ENCODE results near the gene FAM50B. TPM values are rescaled to one million over a fixed set of nuclear protein-coding genes. Genes with fewer than 3 reads are reported as not detected.

FAM50B gene
- polyA plus RNA-seq, 1 donor from 2014 or later = 14.0 TPM

DNA sequence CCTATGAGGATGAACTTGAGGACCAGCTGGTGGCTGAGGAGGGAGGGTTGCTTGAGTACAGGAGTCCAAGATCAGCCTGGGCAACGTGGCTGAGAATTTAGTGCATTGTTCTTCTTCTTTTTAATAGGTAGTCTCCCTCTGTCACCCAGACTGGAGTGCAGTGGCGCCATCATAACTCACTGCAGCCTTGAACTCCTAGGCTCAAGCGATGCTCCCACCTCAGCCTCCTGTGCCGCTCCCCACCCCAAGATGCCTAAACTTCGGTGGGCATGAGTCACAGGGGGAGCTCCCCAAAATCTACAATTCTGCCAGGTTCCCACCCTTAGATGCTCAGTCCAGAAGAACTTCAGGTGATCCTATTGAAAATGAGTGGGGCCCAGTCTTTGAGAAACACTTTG lies 21.4 kb downstream of the FAM50B start:
- Mint-ChIP-seq H3K36me3 (no peaks in the 10 kb centered on the region), H3K27me3 (peaks cover 13% of the 10 kb centered on the region), H3K27ac (no peak overlapping the region)

DNA sequence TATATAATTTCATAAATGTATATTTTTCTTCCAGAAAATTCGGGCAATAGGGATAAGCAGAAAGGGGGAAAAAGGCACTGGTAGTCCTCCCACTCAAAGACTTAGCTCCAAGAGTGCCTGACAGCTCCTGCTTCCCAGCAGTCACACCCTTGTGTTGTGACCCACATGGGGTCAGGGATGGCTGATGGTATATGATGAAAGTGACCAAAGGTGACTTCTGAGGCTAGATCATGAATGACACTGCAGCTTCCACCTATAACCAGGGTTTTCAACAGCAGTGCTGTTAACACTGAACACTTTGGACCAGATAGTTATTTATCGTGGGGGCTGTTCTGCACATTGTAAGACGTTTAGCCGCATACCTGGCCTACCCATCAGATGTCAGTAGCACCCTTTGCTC lies 22.3 kb downstream of the FAM50B start:
- Mint-ChIP-seq H3K27ac (no peak overlapping the region), H3K9me3 (no peaks in the 10 kb centered on the region)

More for the DNA sequence above, 21.4 kb downstream of the FAM50B start:
- peaks cover 0 to 2% (median 1%) of the 10 kb centered on the region in 3 donors for H3K4me1 Mint-ChIP-seq
- no peak overlapping the region for H3K4me3 Mint-ChIP-seq
- no peaks in the 10 kb centered on the region for H3K9me3 Mint-ChIP-seq

DNA sequence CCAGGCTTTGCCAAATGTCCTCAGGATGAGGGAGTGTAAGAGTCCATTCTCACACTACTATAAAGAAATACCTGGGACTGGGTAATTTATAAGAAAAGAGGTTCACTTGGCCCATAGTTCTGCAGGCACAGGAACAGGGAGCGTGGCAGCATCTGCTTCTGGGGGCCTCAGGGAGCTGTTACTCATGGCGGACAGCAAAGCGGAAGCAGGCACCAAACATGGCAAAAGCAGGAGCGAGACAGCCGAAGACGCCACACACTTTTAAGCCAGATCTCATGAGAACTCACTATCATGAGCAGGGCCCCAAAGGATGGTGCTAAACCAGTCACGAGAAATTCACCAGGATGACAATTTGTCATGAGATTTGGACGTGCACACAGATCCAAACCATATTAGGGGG lies 22.8 kb downstream of the FAM50B start:
- Mint-ChIP-seq H3K9me3 (no peaks in the 10 kb centered on the region), H3K27ac (no peak overlapping the region), H3K4me1 (peaks cover 0 to 2% (median 1%) of the 10 kb centered on the region in 3 donors), H3K27me3 (peaks cover 13% of the 10 kb centered on the region), H3K36me3 (no peaks in the 10 kb centered on the region), H3K4me3 (no peak overlapping the region)

More for the DNA sequence above, 22.3 kb downstream of the FAM50B start:
- Mint-ChIP-seq H3K36me3 (no peaks in the 10 kb centered on the region), H3K4me1 (peaks cover 0 to 2% (median 1%) of the 10 kb centered on the region in 3 donors), H3K27me3 (peaks cover 13% of the 10 kb centered on the region), H3K4me3 (no peak overlapping the region)

- Mint-ChIP-seq H3K27ac (no peak overlapping the region), H3K4me1 (peaks cover 0 to 2% (median 1%) of the 10 kb centered on the region in 3 donors), H3K27me3 (peaks cover 13% of the 10 kb centered on the region), H3K9me3 (no peaks in the 10 kb centered on the region), H3K4me3 (no peak overlapping the region), H3K36me3 (no peaks in the 10 kb centered on the region)
Observed at GRCh38 chr6:3872370-3872854, 23.2 kb downstream of the FAM50B start.

DNA sequence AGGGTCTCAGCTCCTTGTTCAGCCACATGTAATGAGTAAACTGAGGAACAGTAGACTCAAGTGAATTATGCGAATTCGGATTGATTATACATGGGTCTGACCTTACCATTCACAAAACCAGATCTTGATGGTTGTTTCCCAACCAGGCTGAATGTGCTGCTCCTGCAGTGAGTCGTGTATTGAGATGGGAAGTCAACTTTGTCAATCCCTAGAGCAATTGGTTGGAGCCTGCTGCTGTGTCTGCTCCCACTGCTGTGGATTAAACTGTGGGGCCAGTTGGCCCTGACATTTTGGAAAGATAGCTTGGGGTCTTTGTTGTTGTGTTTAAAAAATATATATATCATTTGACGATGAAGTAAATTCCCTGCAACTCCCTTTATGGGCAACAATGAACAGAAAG lies 23.9 kb downstream of the FAM50B start:
- Mint-ChIP-seq H3K36me3 (no peaks in the 10 kb centered on the region), H3K27ac (no peak overlapping the region), H3K4me1 (peaks cover 0 to 1% (median 0%) of the 10 kb centered on the region in 3 donors), H3K27me3 (peaks cover 11% of the 10 kb centered on the region), H3K9me3 (no peaks in the 10 kb centered on the region), H3K4me3 (no peak overlapping the region)

DNA sequence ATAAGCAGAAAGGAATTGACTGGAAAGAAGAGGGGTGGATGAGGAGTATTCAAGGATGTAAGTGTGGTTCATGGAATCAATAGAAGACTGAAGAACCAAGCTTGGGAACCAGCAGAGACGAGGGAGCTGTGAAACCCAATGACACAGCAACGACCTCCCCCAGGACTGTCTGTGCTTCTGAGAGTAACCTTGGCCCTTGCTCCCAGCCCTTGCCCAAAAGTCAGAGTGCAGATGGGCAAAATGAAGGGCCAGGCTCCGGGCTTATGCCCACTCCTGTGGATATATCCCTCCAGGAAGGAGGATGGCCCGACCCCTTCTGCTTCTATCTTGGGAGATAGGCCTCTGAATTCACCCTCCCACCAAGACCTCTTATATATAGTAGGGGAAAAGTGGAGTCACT lies 24.9 kb downstream of the FAM50B start:
- H3K9me3 Mint-ChIP-seq = no peaks in the 10 kb centered on the region
- H3K36me3 Mint-ChIP-seq = no peaks in the 10 kb centered on the region
- peaks cover 9% of the 10 kb centered on the region for H3K27me3 Mint-ChIP-seq
- peaks cover 0 to 1% (median 0%) of the 10 kb centered on the region in 3 donors for H3K4me1 Mint-ChIP-seq
- H3K4me3 Mint-ChIP-seq = no peak overlapping the region
- no peak overlapping the region for H3K27ac Mint-ChIP-seq

GRCh38 chr6:3875486-3875885 lies 26.3 kb downstream of the FAM50B start:
- H3K4me1 Mint-ChIP-seq = no peaks in the 10 kb centered on the region
- H3K4me3 Mint-ChIP-seq = no peak overlapping the region
- H3K36me3 Mint-ChIP-seq = no peaks in the 10 kb centered on the region
- peaks cover 5% of the 10 kb centered on the region for H3K27me3 Mint-ChIP-seq
- H3K9me3 Mint-ChIP-seq = no peaks in the 10 kb centered on the region
- no peak overlapping the region for H3K27ac Mint-ChIP-seq

- Mint-ChIP-seq H3K4me3 (no peak overlapping the region), H3K9me3 (no peaks in the 10 kb centered on the region), H3K27me3 (peaks cover 2% of the 10 kb centered on the region), H3K27ac (no peak overlapping the region), H3K36me3 (no peaks in the 10 kb centered on the region), H3K4me1 (no peaks in the 10 kb centered on the region)
Observed at GRCh38 chr6:3876101-3876500, 26.9 kb downstream of the FAM50B start.

DNA sequence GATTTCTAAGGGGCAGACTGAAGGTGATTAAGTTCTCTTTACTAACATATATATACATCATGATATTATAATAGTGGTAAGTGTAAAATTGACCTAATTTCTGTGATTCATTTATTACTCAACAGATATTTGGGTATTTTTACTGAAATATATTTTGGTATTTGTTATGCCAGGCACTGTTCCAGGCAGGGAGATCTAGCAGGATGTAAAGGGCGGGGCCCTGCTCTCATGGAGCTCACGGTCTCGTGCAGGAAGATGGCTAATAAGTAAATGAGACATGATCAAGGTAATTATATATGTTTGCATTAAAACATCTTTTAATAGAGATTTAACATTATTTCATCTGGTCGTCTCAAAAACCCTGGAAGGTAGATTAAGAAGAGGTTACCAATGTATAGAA lies 27.7 kb downstream of the FAM50B start:
- Mint-ChIP-seq H3K36me3 (no peaks in the 10 kb centered on the region), H3K4me3 (no peak overlapping the region), H3K4me1 (no peaks in the 10 kb centered on the region), H3K9me3 (no peaks in the 10 kb centered on the region), H3K27me3 (peaks cover 2% of the 10 kb centered on the region), H3K27ac (no peak overlapping the region)

DNA sequence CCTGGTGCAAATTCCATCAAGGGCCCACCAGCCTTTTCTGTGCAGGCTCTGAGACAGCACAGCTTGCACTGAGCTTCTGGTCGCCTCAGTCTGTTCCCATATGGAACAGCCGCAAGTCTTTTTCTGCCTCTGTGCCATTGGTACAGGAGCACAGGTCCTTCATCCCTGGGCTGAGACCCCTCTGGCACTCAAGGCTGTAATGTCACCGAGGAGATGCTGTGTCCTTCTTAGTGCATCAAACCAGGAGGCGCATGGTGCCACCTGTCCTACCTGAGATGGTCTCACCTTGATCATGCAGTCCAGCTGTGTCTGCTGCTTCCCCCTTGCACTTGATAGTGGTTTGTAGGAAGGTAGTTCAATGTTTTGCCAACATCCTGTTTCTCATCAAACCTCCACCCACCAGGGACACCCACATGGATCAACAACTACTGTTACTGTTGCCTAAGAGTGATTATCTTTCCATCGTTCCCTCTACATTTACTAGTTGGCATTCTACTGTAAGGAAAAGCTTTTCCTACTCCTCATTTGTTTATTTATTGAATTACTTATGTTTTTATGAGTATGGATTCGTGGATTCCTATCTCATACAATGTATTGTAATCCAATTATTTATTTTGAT lies 29.0 kb downstream of the FAM50B start:
- no peak overlapping the region for H3K4me3 Mint-ChIP-seq
- no peak overlapping the region for H3K27ac Mint-ChIP-seq
- H3K36me3 Mint-ChIP-seq = no peaks in the 10 kb centered on the region
- no peaks in the 10 kb centered on the region for H3K27me3 Mint-ChIP-seq
- H3K4me1 Mint-ChIP-seq = no peaks in the 10 kb centered on the region
- H3K9me3 Mint-ChIP-seq = no peaks in the 10 kb centered on the region

DNA sequence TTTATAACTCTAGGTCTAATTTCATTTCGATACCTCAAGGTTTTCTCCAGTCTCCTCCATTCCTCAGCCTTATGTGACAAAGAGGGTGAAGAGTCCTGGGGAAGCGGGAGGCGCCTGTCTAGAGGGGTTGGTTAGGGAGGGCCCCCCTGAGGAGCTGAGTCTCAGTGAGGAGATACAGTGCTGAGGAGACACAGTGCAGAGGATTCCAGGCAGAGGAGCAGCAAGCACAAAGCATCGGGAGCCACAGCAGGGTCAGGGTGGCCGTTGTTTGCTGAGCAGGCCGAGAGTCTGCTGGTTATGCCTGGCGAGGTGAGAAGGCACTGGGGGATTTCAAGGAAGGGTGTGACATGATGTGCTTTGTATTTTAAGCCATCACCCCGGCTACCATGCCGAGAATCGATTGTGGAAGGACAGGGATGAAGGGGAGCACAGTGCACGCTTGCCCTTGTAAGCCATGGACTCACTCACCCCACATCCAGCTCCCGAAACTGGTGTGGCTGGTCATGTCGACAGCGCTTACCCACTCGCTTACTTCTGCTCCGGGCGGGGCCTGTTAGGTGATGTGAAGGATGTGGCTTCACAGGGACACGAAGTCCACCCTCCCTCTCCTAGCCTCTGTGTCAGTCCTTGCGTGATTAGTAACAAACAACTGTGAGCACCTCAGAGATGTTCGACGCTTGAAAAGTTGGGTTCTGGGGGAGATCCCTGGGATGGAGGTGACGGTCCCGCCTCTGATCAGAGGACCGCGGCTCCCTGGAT lies 30.2 kb downstream of the FAM50B start:
- Mint-ChIP-seq H3K9me3 (no peaks in the 10 kb centered on the region), H3K27me3 (no peaks in the 10 kb centered on the region), H3K27ac (no peak overlapping the region), H3K4me1 (no peaks in the 10 kb centered on the region), H3K36me3 (no peaks in the 10 kb centered on the region), H3K4me3 (no peak overlapping the region)

GRCh38 chr6:3881711-3882421 lies 32.7 kb downstream of the FAM50B start:
- H3K27ac Mint-ChIP-seq = peak overlapping the region in 1 of 3 donors; percentile 51
- H3K9me3 Mint-ChIP-seq = no peaks in the 10 kb centered on the region
- H3K36me3 Mint-ChIP-seq = no peaks in the 10 kb centered on the region
- H3K4me1 Mint-ChIP-seq = no peaks in the 10 kb centered on the region
- peak overlapping the region in 1 of 4 donors; percentile 33 for H3K4me3 Mint-ChIP-seq
- no peaks in the 10 kb centered on the region for H3K27me3 Mint-ChIP-seq

- Mint-ChIP-seq H3K27ac (no peak overlapping the region), H3K9me3 (no peaks in the 10 kb centered on the region), H3K4me3 (no peak overlapping the region), H3K27me3 (no peaks in the 10 kb centered on the region), H3K36me3 (no peaks in the 10 kb centered on the region), H3K4me1 (no peaks in the 10 kb centered on the region)
Observed at GRCh38 chr6:3882431-3882830, 33.3 kb downstream of the FAM50B start.

DNA sequence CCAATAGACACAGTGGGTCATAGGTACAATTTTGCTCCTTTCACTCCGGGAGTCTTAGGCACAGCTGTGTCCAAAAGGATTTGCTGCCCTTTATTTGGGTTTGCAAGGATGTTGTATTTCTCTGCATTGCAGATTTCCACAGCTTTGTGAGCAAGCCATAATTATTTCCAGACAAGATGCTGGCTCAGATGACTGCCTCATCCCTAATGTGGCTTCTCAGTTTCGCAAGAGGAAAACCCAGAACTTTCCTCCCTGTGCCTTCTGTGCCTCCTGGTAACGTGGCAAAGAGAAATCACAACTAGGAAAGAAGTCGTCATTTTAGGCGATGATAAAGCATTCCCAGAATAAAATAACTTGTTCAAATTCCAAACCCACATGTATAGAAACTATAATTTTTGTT lies 33.7 kb downstream of the FAM50B start:
- Mint-ChIP-seq H3K4me3 (no peak overlapping the region), H3K27ac (no peak overlapping the region), H3K9me3 (no peaks in the 10 kb centered on the region), H3K4me1 (no peaks in the 10 kb centered on the region), H3K27me3 (no peaks in the 10 kb centered on the region), H3K36me3 (no peaks in the 10 kb centered on the region)

DNA sequence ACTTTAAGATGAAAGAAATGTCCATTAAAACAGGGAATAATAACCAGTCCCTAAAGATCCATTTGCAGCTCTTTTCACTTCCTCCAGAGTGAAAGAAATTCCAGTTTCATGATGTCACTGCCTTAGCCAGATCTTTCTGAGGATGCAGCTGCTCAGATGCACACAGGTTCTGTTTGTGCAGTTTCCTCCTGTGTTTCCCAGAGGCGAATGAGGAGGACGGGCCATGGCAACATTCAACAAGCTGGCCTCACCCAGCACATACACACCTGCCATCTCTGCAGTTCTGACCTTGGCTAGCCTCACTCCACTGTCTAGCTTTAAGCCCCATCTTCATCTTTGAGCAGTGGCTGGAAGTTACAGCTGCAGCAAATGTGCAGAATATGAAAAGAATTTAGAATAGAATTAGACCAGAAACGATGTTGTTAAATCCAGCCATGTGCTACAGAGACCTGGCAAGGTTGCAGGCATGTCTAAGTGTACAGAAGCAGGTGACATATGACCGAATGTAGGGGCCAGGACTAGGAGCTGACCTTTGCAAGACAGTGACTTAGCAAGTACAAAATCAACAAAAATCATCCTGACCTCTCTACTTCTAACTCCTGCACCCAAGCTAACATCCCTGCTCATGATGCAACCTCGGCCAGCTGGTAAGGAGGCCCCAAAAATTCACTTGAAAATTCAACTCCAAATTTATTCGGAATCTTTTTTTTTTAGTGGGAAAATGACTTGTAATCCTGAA lies 35.0 kb downstream of the FAM50B start:
- H3K36me3 Mint-ChIP-seq = no peaks in the 10 kb centered on the region
- no peaks in the 10 kb centered on the region for H3K9me3 Mint-ChIP-seq
- H3K4me3 Mint-ChIP-seq = no peak overlapping the region
- H3K4me1 Mint-ChIP-seq = no peaks in the 10 kb centered on the region
- no peaks in the 10 kb centered on the region for H3K27me3 Mint-ChIP-seq
- no peak overlapping the region for H3K27ac Mint-ChIP-seq

All from IgD-negative memory B cell (primary cell).